Stimulated activated CD8-positive, alpha-beta memory T cell treated with anti-CD3 and anti-CD28 coated beads, Interleukin-7, amount 100 ng/mL, for 48 hours (primary cell): ENCODE results near the gene SH3BP4.

Experiments
- DNase-seq, 2 donors: peaks; one replicate each; pipeline ENCODE4 v3.0.0-alpha.2; 2020; ENCODE audit warnings: low read depth in 1 of 2; ENCODE audit errors: extremely low read depth in 1 of 2

Gene SH3BP4

DNA sequence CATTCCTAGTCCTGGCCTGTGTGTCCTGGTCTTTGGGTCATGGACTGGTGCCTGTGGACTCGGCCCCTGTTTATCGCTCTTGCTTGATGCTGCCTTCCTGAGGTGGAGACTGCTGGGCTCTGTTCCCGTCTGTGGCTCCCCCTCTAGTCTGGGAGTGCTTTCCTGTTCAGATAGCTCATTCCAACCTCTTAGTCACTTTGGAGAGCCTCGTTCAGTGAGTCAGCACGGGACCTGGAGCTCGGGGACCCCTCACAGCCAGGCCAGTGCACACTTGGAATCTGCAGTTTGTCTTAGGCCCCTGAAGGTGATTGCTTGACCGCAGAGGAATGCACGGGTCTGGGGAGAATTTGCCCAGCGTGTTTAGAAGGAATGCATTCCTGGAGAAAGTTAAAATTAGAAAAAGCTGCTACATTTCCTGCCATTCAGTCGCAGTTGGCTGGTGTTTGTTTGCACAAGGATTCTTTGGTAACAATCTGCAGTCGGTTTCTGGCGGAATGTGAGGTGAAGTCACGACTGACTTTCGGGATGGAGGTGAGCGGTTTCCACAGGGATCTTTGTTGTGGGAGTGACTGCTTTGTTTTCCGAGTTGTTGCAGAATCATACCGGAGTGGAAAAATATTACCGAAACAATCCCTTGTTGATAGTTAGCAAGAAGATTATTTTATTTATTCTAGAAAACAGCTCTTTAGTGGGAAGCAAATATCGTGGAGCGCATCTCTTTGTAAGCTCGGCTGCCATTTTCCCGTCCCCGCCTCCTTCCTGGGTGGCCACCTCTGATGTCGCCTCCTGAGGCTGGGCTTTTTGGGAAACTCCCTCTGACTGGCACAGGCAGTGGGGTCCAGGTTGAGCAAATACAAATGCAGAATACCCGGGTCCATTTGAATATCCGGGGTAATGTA lies 29.6 kb downstream of the SH3BP4 start:
- no peak for DNase-seq

DNA sequence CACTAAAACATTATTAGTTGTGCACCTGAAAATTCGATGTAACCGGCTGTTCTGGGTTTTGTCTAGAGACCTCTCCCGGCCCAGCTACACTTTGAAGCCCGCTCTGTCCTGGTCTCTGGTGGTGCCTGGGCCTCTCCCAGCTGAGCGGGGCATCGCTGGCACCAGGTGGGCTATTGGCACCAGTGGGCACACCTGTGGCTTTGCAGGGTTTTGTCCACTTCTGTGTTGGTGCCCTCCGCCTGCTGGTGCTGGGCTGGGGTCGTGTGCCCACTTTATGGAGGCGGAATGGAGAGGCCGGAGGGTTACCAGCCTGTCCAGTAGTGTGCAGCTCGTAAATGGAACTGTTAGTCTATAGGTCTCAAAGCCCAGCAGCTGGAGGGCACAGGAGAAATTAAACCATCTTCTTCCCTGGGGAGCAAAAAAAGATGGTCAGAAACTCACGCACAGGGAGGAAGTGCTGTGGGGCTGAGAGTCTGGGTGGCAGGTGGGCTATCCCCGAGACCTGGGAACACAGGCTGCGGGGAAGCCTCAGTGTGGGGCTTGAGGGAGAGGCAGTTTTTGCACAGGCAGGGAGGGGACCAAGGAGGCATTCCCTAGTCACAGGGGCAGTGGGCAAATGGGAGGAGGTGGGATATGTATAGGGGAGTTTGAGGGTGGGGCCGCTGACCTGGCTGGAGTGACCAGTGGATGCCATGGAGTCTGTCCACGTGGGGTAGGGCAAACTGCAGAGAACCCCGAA lies 30.4 kb downstream of the SH3BP4 start:
- DNase-seq = no peak

DNA sequence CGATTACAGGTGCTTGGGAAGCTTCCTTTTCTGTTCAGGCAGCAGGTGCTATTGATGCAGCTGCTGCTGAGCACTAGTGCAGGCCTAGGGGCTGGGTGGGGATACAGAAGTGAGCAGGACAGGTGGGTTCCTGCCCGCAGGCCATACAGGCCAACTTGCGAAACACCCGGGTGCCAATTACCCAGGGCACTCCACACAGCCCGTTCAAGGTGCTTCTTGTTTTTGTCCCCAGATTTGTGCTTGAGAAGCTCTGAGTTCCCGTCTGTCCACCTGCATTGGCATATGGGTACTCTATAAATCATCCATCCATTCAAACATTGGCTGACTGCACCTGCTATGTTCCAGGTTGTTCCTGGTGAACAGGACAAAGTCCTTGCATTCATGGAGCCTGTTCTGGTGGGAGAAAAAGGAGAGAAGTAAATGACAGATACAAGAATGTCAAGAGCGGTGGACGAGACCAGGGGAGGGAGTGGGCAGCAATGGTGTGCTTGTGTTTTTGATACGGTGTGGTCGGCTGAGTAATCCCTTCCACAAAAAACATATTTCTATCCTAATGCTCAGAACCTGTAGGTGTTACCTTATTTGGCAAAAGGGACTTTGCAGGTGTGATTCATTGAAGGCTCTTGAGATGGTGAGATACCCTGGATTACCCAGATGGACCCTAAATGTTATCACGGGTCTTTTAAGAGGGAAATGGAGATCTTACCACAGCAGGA lies 31.4 kb downstream of the SH3BP4 start:
- DNase-seq = no peak

DNA sequence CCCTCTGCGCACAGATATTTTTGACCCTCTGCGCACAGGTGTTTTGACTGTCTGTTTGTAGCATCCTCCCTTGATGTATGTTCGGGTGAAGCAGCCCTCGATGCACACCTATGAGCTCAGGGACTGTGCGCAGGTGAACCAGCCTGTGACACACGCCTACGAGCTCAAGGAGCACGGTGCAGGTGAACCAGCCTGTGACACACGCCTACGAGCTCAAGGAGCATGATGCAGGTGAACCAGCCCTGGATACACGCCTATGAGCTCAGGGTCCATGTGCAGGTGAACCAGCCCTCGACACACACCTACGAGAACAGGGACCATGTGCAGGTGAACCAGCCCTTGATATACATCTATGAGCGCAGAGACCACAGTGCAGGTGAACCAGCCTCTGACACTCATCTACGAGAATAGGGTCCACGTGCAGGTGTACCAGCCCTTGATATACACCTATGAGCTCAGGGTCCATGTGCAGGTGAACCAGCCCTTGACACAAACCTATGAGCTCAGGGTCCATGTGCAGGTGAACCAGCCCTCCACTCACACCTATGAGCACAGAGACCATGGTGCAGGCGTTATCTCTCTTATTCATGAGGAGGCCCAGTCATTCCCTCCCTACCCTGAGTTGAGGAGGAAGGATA lies 33.9 kb downstream of the SH3BP4 start:
- no peak for DNase-seq

DNA sequence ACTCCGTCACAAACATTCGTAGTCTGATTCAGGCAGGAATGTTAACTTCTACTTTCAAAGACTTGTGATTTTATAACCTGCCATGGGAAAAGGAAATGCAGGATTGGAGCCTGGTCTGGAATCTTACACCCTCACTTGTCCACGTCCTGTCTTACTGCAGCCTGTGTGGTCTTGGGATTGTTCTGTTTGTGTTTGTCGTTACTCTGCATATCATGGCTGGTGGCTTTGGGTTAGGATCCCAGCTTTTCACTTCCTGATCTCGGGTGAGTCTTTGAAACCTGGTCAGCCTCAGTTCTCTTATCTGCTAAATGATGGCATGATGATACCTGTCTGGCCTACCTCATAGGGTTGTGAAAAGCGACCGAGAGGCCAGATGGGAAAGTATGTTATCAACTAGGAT lies 34.6 kb downstream of the SH3BP4 start:
- DNase-seq = no peak

DNA sequence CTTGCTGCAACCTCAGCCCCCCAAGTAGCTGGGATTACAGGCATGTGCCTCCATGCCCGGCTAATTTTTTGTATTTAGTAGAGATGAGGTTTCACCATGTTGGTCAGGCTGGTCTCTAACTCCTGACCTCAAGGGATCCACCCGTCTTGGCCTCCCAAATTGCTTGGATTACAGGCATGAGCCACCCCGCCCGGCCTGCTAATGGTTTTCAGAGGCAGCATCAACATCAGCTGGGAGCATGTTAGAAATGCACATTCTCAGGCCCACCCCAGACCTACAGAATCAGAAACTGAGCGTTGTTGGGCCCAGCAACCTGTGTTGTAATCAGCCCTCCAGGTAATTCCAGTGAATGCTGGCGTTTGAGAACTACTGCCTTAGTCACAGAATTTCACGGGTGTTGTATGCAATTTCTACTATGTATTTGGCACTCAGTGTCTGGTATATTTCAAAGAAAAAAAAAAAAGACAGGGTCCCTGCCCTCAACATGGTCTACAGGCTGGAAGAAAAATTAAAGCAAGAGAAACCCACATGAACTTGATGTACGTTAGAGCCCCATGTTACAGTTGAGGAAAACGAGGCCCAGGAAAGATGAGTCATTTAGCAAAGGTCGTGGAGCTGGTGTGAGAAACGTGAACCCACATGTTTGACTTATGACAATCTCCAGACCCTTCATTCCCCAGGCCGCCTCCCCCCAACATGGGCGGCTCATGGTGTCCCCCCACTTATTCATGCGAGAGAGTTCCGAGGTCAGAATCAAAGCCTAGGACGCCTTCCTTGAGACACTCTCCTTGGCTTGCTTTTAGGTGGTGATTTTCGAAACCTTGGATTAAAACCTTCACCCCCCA lies 35.3 kb downstream of the SH3BP4 start:
- DNase-seq = no peak

DNA sequence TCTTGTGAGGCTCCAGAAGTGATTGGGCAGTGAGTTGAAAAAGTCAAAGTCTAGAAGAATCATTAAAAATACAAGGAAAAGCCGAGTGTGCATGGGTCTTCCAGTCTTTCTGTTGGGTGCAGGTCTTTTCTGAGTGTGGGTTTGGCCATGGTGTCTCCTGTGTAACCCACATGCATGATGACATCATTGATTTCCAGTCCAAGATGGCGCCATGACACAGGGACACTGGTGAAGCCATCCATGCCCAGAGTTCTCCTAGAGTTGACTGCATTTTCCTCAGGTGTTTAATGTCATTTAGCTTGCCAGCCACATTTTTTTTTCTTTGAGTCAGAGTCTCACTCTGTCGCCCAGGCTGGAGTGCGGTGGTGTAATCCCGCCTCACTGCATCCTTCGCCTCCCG lies 35.9 kb downstream of the SH3BP4 start:
- no peak for DNase-seq

DNA sequence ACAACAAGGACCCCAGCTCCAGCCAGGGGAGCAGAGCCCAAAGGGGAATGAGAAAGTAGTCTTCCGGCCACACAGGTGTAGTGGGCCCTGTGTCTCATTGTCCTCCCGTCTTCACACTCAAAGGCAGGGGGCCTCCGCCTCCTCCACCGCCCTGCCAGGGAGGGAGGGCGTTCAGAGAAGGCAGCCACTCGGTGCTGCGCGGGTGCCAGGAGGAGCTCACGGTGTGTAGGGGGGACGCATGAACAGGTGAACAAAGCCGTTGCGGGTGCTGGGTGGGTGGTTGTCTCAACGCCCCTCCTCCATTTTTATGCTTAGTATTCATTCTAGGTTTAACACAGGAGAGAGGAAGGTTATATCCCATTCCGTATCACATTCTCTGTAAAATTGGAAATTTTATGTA lies 36.7 kb downstream of the SH3BP4 start:
- DNase-seq = no peak

DNA sequence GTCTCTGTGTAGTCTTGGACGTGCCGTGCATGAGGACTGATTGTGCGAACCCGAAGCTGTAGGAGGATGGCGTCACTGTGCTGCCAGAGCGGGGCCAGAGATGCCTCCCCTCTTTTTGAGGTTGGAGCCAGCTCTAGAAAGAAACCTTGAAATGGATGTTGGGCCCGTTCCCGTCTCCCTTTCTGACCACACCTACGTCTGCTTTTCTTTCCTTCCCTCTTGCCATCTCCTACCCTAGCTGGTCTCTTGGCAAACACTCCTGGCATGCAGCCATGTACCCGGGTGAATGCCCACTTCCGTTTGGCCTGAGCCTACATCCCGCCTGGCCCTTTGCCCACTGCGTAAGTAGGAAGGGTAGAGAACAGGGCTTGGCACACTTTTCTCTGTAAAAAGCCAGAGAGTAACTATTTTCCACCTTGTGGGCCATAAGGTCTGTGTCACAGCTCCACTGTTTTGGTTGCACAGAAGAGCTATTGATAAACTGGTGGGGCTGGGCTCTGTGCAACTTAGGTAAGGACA lies 37.4 kb downstream of the SH3BP4 start:
- DNase-seq = no peak

DNA sequence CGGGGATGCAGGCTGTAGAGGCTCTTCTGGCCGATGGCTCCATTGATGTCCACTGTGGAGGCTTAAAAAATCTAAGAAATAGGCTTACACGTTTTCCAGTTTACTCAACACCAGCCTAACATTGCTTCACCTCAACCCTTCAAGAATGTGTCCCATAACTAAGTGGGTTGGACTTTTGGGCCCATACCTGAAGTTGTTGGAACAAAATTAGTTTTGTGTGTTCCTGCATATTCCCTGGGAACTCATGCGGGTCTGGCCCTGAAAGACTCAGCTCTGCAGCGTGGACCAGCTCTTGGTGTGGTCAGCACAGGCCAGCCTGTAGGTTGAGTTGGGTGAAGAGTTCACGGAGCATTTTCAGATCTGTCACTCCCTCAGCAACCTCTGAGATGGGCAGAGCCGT lies 38.5 kb downstream of the SH3BP4 start:
- no peak for DNase-seq

DNA sequence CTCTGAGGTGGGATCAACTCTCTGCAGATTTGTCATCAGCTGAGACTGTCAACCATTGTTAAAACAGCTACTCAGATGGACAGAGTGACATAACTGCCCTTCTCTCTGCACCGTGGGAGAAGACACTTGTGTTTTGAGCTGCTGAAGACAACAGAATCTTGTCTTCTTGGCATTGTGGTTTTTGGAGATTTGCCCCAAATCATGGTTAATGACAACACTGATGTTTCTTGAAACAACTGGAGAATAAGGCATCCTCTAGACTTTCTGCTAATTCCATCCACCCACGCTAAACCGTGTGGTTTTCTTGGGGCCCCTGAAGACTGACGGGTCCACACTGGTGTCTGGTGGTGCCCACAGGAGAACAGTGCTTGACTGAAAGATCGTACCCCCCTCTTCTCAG lies 39.5 kb downstream of the SH3BP4 start:
- DNase-seq = no peak

DNA sequence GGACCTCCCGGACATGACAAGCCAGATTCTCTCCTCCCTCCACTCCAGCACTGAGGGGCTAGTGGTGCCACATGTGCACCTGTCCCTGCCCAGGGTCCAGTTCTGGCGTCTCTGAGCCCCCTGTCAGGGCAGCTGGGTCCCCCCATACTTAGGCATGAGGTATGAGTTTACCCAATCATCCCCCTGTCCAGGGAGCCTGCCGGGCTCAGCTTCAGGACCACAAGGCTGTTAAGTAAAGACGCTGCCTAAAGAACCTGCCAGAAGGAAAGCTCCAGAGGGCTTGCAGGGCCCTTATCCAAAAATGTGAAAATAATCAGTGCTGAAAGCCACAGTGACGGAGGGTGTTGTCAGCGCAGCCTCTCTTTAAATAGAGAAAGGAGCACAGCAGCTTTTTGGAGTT lies 40.0 kb downstream of the SH3BP4 start:
- DNase-seq = no peak

DNA sequence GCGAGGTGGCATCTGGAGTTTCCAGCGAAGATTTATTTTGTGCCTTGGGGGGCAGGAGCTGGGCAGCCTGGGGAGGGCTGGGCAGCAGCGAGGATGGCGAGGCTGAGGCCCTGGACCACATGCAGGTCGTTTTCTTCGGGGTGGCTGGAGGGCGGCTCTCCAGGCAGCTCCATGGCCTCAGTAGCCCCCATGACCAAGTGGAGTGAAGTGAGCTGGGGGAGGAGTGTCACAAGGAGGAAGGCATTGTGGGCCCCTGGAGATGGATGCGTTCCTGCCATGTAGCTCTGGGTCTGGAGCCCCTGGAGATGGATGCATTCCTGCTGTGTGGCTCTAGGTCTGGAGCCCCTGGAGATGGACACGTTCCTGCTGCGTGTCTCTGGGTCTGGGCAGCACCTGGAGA lies 40.4 kb downstream of the SH3BP4 start:
- no peak for DNase-seq

DNA sequence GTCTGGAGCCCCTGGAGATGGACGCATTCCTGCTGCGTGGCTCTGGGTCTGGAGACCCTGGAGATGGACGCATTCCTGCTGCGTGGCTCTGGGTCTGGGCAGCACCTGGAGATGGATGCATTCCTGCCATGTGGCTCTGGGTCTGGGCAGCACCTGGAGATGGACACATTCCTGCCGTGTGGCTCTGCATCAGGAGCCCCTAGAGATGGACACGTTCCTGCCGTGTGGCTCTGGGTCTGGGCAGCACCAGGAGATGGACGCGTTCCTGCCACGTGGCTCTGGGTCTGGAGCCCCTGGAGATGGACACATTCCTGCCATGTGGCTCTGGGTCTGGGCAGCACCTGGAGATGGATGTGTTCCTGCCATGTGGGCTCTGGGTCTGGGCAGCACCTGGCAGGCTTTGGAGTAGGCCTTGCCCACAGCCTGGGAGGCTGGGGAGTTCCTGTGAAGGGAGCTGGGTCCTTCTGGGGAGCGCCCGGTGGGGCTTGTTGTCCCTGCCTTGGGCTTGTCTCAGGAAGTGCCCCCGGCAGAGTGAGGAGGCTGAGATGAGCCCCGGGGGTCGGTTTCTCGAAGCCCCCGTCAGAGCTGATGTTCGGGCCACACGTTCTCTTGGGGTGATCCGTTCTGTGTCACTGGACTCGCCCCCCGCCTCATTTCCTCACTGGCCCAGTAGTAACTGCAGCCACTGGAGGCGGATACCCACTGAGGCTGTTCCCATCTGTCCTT lies 41.0 kb downstream of the SH3BP4 start:
- DNase-seq = no peak

DNA sequence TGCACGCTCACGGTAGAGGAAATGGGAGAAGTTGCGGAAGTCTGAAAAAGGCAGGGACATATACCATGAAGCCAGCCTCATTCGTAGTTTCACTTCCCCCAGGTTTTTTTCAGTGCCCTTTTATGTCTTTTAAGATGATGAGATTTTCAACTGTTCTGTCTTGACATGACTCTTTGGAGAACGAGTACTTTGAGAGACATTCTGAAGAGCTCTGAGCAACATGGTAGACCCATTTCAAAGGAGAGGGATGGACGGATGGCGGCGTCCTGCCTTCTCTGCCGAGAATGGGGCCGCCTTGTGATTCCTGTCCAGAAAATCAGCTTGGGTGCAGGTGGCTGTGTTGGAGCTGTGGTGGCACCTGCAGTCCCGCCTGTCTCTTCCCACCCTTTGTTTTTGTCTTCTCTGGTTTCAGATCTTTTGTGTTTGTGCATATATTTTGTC lies 41.7 kb downstream of the SH3BP4 start:
- no peak for DNase-seq

DNA sequence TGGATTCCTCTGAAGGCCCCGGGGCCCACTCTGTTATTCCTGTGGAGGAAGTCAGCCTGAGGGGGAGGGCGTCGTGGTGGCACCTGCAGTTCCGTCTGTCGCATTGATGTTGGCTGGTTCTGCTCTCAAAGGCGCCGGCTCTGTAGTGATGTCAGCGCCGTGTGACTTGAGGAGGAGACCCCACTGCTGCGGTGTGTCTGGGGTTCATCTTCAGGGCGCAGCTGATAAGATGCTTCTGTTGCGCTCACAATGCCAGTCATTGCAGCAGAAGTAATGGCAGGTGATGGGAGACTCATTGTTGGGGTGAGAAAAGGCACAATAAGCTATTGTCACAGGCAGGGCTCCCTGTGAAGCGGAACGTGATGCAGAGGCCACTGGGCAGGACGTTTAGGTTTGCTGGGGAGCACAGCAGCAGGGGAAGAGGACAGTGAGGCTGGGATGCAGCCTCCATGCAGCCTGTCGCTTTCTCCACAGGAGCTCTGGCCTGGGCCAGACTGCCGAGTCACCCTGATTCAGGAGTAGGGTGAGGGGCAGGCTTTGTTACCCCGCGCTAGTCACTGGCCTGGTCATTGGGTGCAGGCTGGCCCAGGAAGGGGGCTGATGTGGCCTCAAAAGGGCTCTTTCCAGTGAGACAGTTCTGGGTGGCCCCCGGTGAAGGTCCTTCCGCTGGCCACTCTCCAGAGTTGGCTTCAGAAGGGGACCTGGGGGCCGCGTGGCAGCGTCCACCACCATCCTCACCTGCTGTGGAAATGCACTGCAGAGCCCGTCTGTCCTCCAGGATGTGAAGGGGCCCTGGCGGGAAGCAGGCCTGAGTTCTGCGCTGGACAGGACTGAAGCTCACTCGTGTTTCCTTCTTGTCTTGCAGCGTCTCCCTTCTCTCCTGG lies 42.9 kb downstream of the SH3BP4 start:
- DNase-seq = no peak

DNA sequence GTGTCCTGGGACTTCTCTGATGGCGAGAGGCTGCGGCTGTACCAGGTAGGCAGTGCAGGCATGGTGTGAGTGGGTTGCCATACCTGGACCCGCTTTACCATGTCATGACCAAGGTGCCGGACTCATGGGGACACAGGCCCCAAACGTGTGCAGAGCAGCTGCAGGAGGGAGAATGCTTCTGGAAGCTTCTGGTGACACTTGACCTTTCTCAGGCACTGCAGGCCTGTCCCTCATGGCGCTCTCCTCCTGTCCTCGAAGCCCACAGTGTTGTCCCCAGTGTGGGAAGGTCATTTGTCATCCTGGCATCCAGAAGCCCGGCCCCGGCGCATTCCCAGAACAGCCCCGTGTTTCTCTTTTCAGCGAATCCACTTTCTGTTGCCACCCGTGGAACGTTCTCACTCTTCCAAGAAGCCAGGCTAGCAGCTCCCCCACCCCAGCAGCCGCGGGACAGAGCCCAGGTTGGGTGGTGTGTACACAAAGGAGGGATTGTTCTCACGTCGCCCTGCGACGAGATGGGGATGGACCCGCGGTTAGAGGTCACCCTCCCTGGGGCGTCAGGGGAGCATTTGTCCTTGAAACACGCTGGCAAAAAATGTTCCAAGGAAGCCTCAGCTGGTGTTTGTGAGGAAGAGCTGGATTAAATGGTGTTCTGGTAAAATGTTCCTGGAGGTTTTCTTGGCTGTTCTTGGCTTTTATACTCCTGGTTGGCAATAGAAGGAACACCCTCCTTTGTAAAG lies 43.7 kb downstream of the SH3BP4 start:
- no peak for DNase-seq
